ENCODE measurements around the gene KCTD4.
"Not testable (repeated sequence)": the region's sequence is repeated elsewhere in the genome, so short reads cannot be mapped to it uniquely, and the experiment has no call there.

KCTD4 gene

DNA sequence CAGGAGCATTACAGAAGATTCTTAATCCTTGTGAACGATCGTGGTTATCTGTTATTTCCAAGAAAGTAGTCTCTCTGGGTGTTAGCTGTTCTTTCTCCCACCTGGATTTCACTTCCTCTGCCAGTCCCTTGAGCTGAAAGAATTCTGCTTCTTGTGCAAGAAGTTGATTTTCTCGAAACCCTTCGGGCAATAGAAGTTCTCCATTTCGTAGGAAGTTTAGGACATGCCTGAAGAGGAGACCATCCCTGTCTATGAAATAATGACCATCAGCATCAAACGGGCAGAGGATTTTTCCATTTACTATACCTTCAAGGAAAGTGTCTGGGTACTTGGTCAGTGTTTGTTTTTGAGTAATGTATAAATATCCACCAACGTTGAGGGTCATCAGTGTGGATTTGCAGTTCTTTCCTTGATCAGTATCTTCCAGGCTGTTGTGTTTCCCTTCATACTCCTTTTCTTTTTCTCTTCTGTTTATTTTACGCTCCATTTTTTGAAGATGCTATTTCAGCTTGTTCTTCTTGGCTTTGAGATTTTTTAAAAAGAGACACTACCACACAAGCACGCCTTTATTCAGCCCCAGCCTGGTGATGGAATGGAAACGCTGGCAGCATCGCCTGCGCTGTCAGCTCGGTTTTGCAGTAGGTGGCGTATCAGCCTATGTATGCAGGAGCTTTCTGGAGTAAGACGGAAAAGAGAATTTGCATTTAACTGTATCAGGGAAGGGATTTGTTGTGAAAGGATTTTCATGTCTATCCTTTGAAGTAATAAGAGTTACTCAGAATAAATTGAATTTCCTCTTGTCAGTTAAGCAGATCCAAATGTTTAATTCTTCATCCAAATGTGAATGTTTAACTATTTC is 6.5 kb downstream of the KCTD4 start:
- TF ChIP-seq, protein P1, sequence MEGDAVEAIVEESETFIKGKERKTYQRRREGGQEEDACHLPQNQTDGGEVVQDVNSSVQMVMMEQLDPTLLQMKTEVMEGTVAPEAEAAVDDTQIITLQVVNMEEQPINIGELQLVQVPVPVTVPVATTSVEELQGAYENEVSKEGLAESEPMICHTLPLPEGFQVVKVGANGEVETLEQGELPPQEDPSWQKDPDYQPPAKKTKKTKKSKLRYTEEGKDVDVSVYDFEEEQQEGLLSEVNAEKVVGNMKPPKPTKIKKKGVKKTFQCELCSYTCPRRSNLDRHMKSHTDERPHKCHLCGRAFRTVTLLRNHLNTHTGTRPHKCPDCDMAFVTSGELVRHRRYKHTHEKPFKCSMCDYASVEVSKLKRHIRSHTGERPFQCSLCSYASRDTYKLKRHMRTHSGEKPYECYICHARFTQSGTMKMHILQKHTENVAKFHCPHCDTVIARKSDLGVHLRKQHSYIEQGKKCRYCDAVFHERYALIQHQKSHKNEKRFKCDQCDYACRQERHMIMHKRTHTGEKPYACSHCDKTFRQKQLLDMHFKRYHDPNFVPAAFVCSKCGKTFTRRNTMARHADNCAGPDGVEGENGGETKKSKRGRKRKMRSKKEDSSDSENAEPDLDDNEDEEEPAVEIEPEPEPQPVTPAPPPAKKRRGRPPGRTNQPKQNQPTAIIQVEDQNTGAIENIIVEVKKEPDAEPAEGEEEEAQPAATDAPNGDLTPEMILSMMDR (conservative IDR thresholded peaks at IDR 0.05; ENCODE audit: low read depth, low read length) = peak; percentile 74
- no peak overlapping the region for H3K4me3 ChIP-seq (ENCODE audit: low read length)
- no peak for DNase-seq (ENCODE audit: low read depth)

DNA sequence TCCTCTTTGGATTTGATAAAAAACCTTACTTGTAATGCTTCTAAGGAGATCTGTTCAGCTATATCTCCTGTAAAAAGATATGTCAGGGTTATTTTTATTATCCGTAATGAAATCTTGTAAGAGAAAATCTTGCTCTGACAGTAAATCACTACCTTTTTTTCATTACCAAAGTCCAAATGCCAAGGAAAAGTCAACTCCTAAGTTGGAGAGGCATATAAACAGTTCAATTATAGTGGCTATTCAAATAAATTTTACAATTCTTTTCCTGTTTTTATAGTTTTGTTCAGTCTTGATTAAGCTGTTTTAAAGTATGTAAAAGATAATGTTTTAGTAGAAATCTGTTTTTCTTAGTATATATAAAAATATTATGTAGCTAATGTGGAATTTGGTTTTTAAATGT is 9.0 kb downstream of the KCTD4 start:
- H3K4me3 ChIP-seq (ENCODE audit: low read length) = no peak overlapping the region
- TF ChIP-seq, protein P1 (conservative IDR thresholded peaks at IDR 0.05; ENCODE audit: low read depth, low read length) = no peak
- DNase-seq (ENCODE audit: low read depth) = no peak

DNA sequence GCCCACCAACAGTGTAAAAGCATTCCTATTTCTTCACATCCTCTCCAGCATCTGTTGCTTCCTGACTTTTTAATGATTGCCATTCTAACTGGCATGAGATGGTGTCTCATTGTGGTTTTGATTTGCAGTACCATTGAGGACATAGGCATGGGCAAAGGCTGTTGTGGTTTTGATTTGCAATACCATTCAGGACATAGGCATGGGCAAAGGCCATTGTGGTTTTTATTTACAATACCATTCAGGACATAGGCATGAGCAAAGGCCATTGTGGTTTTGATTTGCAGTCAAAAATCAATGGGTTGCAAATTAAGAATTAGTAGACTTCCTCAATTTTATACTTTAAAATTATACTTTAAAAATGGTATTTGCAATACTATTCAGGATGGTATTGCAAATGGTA is 11.3 kb downstream of the KCTD4 start:
- H3K4me3 ChIP-seq (ENCODE audit: low read length); DNase-seq (ENCODE audit: low read depth): not testable (repeated sequence)

DNA sequence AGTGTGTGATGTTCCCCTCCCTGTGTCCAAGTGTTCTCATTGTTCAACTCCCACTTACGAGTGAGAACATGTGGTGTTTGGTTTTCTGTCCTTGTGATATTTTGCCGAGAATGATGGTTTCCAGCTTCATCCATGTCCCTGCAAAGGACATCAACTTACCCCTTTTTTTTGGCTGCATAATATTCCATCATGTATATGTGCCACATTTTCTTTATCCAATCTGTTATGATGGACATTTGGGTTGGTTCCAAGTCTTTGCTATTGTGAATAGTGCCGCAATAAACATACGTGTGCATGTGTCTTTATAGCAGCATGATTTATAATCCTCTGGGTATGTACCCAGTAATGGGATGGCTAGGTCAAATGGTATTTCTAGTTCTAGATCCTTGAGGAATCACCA is 11.8 kb downstream of the KCTD4 start:
- not testable (repeated sequence) for DNase-seq (ENCODE audit: low read depth); H3K4me3 ChIP-seq (ENCODE audit: low read length)

DNA sequence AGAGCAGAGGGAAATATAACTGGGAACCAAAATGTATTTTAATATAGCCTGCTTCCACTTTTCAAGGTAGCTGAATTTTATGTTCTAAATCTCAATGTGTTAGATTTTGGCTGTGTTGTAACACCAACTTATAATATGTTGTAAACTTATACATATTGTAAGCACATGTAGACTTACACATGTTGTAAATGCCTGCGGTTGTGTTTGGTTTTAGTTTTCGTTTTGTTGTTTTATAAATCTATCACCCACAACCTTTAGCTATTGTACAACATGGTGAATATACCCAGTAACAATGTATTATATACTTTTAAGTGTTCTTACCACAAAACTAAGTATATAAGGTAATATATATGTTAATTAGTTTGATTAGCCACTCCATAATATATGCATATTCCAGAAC is 15.6 kb downstream of the KCTD4 start:
- no peak for DNase-seq (ENCODE audit: low read depth)
- H3K4me3 ChIP-seq (ENCODE audit: low read length) = no peak overlapping the region
- TF ChIP-seq, protein P1 (conservative IDR thresholded peaks at IDR 0.05; ENCODE audit: low read depth, low read length) = no peak

DNA sequence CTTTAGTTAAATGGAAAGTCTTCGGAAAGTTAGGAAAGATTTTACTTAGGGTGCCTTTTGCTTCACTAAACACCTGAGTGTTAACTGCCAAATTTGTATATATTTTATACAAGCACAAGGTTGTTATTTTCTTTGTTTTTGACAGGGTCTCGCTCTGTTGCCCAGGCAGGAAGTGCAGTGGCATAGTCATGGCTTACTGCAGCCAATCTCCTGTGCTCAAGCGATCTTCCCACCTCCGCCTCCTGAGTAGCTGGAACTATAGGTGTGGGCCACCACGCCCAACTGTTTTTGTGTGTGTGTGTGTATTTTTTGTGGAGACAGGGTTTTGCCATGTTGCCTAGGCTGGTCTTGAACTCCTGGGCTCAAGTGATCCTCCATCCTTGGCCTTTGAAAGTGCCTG is 16.2 kb downstream of the KCTD4 start:
- TF ChIP-seq, protein P1 (conservative IDR thresholded peaks at IDR 0.05; ENCODE audit: low read depth, low read length) = no peak
- no peak for DNase-seq (ENCODE audit: low read depth)
- no peak overlapping the region for H3K4me3 ChIP-seq (ENCODE audit: low read length)

DNA sequence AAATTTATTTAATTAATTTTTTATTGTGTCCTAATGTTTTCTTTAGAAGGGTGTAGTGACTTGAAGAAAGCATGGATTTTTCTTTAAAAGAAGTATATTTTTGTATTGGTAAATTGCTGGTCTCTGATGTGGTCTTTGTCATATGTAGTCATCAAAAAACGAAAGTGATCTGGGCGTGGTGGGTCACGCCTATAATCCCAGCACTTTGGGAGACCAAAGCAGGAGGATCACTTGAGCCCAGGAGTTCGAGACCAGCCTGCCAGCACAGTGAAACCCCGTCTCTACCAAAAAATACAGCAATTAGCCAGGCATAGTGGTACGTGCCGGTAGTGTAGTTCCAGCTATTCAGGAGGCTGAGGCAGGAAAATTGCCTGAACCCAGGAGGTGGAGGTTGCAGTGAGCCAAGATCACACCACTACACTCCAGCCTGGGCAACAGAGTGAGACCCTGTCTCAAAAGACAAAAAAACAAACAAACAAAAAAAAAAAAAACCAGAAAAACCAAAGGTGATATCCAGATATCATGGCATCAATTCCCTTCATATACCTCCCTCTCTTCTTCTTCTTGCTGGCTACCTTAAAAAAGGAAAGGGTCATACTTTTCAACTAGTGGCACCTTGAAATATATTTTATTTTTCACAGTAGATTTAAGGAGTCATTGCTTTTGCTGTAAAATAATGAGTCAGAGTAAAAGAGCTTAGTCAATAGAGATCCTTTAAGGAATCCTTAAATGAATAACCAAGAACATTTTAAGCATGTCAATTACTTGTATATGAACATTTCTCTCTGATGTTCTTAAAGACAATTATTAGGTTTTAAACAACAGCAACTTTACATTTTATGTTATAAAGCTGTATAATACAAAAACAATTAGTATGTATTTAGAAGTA is 19.9 kb downstream of the KCTD4 start:
- no peak for DNase-seq (ENCODE audit: low read depth)
- TF ChIP-seq, protein P1 (conservative IDR thresholded peaks at IDR 0.05; ENCODE audit: low read depth, low read length) = no peak
- no peak overlapping the region for H3K4me3 ChIP-seq (ENCODE audit: low read length)

DNA sequence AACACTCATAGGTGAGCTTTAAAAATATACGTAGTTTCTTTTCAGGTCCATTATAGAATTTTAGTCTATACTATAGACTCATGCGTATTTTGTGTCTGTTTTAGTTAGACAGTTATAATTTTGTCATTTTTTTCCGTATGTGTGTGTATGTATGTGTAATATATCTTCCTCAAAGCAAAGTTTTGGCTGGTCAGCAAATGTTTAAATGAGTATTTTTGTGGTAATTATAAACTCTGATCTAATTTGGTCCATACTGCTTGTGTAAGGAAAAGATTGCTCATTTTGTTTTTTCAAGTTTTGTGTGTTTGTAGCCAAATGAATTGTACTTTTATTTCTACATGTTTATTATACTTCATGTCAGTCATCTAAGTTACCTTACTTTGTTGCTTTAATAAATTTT is 20.5 kb downstream of the KCTD4 start:
- DNase-seq (ENCODE audit: low read depth) = no peak
- no peak overlapping the region for H3K4me3 ChIP-seq (ENCODE audit: low read length)
- TF ChIP-seq, protein P1 (conservative IDR thresholded peaks at IDR 0.05; ENCODE audit: low read depth, low read length) = no peak

All from retinal pigment epithelial cell (primary cell).